GM20000 (cell line): Measurements from ENCODE around the gene TM2D3.

Experiments used
- DNase-seq: peaks from one replicate; pipeline ENCODE4 v3.0.0; 2012; ENCODE audit warnings: low spot score
- CTCF ChIP-seq: IDR thresholded peaks from 2 replicates; pipeline ENCODE4 v1.5.1; 2012; ENCODE audit warnings: mild to moderate bottlenecking, control low read depth; ENCODE audit errors: extremely low read depth, missing control alignments

The TM2D3 gene

GRCh38 chr15:101648356-101648755, 3.8 kb downstream of the TM2D3 start:
- no peak for TF ChIP-seq CTCF
- DNase-seq, result no peak

- DNase-seq, result no peak
- no peak for TF ChIP-seq CTCF
Measured at GRCh38 chr15:101647251-101647650, 4.9 kb downstream of the TM2D3 start.

- DNase-seq, result no peak
- TF ChIP-seq CTCF, result no peak
Measured at GRCh38 chr15:101646672-101647071, 5.5 kb downstream of the TM2D3 start.

GRCh38 chr15:101642361-101642760, 9.8 kb downstream of the TM2D3 start:
- no peak for TF ChIP-seq CTCF
- no peak for DNase-seq

- peak; percentile 33 for DNase-seq
- TF ChIP-seq CTCF, result no peak
Measured at GRCh38 chr15:101641894-101642293, 10.3 kb downstream of the TM2D3 start.

GRCh38 chr15:101641129-101641764, 10.9 kb downstream of the TM2D3 start:
- peak; percentile 72 for TF ChIP-seq CTCF
- DNase-seq, result peak; percentile 70

GRCh38 chr15:101639667-101640066, 12.5 kb downstream of the TM2D3 start:
- no peak for DNase-seq

More at GRCh38 chr15:101639667-101640066, 12.5 kb downstream of the TM2D3 start:
- no peak for TF ChIP-seq CTCF
